A172 (cell line): ENCODE results near the gene ZBTB7B. TPM values are rescaled to one million over a fixed set of nuclear protein-coding genes. Genes with fewer than 3 reads are reported as not detected.
"Not testable (repeated sequence)": the region's sequence is repeated elsewhere in the genome, so short reads cannot be mapped to it uniquely, and the experiment has no call there.

ENCODE experiments used
- DNase-seq: peaks from one replicate; pipeline ENCODE4 v3.0.0-alpha.2; 2015; ENCODE audit warnings: low spot score
- total RNA-seq: library from RNA; depleted of rRNA; stranded (reverse); fragments of >200 nt; shearing (Covaris generic); gene quantifications from 2 replicates; pipeline ENCODE4 v1.2.3, GENCODE V29; 2014

The ZBTB7B gene
- total RNA-seq, 1 experiment from 2014 or later, result 29.5 TPM

DNA sequence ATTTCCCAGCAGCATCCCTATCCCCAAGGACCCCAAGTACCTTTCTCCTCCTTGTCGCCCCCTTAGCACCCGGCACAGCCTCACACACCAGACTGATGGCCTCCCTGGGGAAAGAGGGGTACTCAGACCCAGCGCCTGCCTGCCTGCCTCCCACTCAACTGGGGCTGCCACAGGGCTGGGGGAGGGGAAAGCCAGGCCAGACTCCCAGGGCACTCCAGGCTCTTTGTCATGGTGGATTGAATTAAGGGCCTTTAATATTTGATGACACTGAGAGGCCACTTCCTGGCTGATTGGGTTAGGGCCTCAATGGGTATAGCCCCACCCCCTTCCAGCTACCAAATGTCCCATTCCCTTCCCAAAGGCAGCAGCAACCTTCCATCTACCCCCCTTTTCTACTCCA, 33.9 kb upstream of the ZBTB7B start:
- no peak for DNase-seq

DNA sequence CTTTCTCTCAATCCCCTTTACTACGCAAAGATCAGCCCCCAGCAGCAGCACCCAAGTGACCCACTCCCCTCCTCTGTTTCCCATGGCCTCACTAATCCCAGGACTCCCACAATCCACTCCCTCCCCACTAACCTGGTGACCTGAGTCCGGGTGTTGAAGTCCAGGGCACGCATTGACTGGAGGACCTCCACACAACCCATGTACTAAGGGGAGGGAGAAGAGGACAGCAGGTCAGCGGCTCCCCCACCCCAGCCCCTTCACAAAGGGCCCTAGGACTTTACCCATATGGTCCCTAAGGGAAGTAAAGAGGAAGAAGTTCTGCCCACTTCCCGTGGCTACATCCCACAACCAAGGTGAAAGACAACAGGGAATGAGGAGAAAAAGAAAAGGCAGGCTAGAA, 33.4 kb upstream of the ZBTB7B start:
- no peak for DNase-seq

DNA sequence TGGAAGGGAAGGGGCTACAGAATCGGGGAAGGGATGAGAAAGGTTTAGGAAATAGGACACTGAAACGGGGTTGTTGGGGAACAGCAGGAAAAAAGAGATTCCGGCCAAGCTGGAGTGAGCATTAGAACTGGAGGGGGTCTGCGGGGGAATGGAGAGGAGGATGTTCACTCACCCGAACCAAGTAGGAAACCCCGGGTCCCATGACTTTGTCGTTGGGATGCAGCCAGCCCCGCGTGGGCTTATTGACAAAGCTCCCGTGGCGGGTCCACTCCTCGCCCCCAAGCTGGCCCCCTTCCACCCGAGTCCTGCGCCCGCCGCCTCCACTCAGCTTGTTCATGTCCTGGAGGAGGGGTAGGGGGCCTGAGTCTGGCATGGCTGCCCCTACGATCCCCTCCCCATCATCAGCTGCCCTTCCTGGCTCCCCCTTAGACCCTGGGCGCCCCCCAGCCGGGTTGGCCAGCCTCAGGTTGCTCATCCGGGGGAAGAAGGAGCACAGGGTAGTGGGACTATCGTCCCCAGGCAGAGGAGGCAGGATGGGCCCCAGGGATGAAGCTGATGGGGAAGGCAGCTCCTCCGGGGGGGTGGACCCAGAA, 32.6 kb upstream of the ZBTB7B start:
- DNase-seq, result no peak

DNA sequence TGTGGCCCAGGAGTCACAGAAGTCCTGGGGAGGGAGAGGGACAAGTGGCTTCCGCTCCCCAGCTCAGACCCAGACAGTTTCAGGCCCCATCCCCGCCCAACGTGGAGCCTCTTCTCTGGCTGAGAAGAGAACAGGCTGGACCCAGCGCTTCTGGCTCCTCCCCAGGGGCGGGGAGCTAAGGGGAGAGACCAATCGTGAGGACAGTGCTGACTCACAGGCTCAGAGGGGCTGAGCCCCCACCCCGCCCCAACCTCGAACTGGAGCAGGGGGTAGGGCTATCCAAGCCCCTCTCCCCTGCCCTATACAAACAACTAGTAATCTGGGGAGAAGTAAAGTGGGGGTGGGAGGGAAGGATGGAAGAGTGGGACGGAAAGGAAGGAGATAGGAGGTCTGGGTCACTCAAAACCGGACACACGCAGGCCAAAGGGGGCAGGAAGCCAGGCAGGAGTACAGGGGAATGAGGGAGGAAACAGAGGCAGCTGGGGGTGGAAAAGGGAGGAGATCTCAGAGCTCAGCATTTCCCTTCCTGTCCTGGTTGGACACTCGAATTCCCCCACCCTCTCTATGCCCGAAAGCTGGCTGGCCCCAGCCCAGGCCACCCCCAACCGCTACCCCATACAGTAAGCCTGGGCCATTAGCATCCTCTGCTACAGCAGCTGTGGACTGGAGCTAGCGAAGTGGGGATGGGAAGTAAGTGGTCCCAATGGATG, 31.8 kb upstream of the ZBTB7B start, which contains the start of gene SHC1:
SHC1 (minus strand) TSS at position 117 of the 710 bp plus-strand sequence. CDS start 221 bp downstream, outside the sequence.
- peak; percentile 99 for DNase-seq

DNA sequence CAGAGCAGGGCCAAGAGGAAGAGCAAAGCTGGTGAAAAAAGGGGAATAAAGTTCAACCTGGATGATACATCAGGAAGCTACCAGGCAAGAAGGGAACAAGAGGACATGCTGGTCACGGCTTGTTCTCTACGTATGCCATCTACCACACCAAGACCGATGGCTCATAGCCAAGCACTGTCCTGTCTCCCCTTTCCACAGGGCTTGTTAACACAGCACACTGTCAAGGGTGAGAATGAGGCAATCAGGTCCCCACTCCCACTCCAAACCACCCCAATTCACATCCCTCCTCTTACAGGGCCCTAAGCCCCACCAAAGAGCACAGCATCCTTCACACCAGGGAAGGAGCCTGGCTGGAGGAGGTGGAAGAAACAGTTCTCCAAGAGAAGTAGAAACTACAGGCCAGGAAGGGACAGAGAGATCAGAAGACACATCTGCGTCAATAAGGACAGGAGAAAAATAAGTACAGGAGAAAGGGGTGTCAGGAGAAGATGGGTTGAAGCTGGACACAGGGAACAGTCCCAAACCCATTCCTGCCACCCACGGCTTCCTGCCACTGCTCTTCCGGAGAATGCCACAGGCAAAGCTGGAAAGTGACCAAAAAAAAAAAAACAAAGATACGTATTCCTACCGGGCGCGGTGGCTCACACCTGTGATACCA, 31.1 kb upstream of the ZBTB7B start:
- peak; percentile 73 for DNase-seq

DNA sequence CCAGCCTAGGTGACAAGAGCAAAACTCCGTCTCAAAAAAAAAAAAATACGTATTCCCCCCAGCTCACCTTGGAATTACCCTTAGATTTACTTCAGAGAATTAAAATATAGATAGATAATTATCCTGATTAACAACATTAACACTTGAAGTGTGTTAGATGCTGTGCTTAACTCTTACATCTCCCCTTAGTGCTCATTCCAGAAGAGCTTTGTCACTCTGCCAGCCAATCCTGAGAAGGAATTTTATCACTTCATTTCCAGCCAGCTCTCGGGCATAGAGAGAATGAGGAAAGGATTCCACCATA, 30.4 kb upstream of the ZBTB7B start:
- DNase-seq, result no peak

DNA sequence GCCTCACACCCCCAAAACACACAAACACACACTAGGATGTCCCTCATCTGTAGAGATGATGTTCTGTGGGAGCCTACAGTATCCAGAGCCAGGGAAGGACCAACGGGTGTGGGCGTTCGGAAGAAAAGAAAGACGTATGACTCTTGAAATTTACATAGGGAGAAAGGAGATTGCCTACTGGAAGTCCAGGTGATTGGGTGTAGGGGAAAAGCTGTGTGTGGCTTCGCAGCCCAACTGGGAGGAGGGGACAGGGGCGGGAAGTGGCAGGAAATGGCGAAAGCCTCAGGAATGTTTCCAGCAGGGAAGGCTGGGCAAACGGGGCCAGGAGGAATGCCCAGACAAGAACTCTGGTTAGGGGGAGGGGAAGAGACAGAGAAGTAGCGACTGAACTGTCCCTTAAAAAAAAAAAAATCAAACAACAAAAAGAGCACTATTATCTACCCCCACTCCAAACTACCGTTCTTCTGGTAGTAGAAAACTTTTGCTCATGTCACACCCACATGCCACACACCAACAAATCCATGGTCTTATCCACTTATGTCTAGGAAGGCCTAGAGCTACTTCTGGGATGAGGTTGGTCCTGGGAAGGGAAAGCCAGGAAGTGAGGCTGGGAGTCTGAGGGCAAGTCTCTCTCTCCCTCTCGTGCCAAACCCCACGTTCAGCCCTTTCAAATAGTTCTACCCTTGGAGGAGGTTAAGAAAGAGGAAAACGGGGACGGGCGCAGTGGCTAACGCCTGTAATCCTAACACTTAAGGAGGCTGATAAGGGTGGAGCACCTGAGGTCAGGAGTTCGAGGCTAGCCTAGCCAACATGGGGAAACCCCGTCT, 29.9 kb upstream of the ZBTB7B start:
- DNase-seq, result peak; percentile 99

DNA sequence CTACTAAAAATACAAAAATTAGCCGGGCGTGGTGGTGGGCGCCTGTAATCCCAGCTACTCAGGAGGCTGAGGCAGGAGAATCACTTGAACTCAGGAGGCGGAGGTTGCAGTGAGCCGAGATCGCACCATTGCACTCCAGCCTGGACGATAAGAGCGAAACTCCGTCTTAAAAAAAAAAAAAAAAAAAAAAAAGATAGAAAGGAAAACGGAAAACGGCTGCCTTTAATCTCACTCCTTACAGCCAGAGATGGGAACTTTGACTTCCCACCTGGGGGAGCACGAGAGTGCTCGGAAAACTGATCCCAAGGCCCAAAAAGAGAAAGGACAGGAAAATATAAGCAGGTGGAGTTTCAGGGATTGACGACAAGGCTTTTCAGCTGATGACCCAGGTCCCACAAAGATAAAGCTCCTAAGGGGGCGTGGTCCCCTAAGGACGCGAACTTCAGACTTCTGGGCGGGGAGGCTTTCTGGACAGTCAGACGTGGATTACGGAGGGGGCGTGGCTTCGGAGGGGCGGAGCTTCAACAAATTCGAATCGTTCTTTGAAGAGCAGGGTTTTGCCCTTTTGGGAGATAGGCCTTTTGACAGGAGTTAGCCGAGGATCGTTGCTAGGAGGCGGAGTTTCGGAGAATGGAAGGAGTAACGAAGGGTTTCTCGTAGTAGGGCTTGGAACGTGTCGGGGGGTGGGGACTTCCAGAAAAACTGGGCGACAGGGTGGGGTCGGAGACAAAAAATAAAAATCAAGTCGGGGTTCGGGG, 29.1 kb upstream of the ZBTB7B start:
- peak; percentile 100 for DNase-seq

DNA sequence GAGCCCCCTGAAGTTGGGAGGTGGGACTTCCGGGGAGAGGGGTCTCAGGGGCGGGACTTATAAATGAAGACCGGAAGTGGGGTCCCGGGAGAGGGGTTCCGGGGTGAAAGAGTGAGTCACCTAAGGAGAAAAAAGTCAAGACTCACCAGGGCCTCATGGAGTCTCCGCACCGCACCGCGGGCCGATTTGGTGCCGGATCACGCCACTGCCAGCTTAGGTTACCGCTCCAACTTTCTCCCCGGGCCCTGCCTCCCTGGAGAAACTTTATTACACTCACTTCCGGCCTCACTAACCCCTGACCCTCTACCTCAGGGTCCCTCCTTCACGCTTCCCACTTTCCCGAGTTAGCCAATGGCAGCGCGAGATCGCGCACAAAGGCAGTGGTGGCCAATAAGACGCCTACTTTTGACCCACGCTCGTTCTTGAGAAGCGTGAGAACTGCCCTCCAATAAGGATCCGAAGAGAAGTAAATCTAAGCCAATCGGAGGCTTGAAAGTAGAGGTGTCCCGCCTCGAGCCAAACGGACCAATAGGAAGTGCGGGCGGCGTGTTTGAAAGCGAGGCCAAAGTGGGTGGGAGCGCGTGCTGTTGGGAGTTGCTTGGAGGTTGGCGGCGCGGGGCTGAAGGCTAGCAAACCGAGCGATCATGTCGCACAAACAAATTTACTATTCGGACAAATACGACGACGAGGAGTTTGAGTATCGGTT, 28.3 kb upstream of the ZBTB7B start, which contains the start of gene CKS1B:
CKS1B (plus strand) TSS at position 580 of the 706 bp plus-strand sequence; CDS start at position 645, 65 bp downstream.
- DNase-seq, result peak; percentile 100

DNA sequence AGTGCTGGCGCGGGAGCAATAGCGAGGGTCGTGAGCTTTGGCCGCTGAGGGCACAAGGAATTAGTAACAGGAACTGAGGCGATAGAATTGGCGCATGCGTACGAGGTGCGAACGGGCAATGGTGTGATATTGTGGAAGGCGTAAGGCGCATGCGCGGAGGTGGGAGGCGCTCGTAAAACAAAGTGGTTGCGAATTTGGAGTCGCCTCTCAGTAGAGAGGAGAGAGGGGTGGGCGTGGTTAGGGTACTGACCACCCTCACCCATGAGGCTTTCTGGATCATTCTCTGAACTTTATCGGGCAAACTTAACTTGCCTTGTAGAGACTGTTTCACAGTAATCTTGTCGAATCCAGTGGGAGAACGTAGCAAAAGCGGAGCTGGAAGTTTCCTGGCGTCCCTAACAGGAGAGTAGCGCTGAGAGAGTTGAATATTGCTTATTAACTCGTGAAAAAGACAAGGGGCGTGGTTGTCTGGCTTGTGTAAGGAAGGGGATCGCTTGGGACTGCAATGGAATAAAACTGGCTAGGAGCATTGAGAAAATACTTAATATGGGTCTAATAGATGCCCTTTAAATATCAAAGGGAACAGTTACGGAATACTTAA, 27.7 kb upstream of the ZBTB7B start:
- DNase-seq, result peak; percentile 98

DNA sequence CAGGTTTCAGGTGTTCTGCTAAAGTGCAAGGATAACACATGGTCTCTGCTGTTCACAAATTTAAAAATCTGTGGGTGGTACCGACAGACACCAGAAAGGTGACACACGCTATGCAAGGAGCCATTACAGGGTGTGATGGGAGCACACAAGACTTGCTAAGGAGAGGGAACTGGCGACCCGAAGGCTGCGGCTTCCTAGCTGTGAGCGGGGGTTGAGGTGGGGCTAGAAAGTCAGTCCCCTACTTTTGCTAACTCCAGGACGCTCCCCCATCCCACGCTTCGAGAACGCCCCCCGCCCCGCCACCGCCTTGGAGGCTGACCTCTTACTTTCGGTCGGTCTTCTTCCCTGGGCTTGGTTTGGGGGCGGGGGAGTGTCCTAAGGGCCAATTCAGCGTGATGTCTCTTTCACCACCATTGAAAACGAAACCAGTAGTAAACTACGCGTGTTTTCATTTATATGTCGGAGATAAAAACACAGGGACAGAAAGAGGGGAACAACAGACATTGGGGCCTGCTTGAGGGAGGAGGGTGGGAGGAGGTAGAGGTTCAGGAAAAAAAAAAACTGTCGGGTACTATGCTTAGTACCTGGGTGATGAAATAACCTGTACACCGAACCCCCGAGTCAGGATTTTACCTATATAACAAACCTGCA, 27.1 kb upstream of the ZBTB7B start:
- peak; percentile 63 for DNase-seq

DNA sequence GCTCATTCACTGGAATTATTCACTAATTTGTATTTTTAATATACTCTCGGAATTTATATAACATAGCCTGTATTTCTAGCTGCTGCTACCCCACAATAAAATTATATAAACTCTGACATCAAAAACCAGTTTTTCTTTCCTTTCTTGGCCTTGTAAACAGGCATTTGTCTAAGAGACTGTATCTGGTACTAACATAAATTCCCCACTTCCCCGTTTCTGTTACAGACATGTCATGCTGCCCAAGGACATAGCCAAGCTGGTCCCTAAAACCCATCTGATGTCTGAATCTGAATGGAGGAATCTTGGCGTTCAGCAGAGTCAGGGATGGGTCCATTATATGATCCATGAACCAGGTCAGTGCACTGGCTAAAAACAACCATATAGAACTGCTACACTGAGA, 24.8 kb upstream of the ZBTB7B start:
- not testable (repeated sequence) for DNase-seq

DNA sequence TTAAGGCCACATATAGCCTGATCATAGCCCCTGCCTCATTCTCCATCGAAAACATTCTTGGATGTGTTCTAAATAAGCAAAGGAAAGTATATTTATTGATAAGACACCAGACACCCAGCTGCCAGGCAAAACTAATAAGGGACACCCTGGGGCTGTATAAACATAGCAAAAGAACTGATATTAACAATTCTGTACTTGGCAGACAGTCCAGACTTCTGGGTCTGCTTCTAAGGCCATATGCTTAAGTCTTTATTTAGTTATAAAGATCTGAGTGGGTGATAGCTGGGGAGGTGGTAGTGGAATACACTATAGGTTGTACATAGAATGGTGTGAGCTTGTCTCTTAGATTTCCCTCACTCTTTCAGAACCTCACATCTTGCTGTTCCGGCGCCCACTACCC, 24.2 kb upstream of the ZBTB7B start:
- DNase-seq, result no peak

DNA sequence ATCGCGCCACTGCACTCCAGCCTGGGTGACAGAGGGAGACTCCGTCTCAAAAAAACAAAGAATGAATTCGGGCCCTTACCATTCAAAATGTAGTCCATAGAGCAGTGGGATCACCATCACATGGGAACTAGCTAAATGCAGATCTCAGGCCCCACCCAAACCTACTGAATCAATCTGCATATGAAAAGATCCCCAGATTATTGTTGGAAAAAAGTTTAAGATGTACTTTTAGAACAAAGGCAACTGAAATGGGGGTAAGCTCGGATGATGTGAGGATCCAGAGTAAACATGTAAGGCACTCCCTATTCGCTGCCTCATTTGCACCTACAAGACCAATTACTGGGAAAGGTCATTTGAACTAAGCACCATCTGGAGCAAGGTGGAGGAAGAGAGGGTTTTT, 20.3 kb upstream of the ZBTB7B start:
- DNase-seq, result no peak

DNA sequence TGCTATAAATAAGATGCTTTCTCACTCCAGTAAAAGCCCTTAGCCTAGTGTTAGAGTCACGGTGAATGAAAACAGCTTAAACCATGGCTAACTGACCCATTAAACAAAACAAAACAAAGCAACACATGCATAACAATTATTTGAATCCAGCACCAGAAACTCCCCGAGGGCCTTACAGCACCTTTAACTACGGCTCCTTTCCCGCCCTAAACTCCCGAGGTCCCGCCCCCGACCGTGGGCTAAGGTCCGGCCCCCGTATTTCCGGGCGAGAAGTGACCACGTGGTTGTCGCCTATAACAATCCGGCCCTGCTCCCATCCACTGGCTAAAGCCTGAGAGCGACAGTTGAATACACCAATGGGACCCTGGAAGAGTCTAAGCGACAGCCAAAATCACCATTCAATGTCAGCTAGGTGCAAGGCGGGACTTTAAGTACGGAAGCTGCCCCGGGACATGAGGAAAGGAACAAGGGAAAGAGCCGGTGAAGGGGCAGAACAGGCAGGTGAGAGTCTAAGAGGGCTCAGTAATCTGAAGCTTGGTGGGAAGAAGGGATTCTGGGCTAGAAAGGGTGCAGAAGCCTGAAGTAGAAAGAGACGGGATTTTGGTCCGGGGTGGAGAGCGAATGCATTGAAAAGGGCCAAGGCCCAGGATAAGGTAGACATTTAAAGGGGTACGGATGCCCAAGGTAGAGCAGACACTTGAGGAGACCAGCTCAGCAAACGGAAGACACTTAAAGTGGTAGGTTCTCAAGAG, 19.5 kb upstream of the ZBTB7B start, which contains the start of gene FLAD1:
FLAD1 (plus strand) TSS at position 448 of the 752 bp plus-strand sequence. CDS start 351 bp downstream, outside the sequence.
- DNase-seq, result peak; percentile 100

DNA sequence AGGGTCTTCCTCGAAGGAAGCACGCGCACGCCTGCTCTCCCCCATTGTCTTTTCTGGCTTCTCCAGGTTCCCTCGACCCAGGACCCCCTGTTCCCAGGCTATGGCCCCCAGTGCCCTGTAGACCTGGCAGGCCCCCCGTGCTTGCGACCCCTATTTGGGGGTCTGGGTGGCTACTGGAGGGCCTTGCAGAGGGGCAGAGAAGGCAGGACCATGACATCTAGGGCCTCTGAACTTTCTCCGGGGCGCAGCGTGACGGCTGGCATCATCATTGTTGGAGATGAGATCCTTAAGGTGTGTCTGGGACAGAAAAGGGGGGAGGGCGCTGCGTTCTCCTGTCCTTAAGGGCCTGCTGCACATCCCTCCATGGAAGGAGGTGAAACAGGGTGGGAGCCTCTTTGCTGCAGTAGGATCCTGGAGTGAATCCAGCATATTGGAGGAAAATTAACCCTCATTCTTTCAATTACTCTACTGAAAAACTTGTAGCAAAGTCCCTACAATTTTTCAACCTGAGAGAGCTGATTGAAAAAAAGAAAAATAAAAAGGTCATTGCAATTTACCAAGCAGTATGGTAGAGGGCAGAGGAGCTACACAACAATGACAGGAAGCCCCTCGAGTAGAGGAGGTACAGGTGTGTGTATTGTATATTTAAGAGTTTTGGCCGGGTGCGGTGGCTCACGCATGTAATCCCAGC, 18.7 kb upstream of the ZBTB7B start:
- no peak for DNase-seq

DNA sequence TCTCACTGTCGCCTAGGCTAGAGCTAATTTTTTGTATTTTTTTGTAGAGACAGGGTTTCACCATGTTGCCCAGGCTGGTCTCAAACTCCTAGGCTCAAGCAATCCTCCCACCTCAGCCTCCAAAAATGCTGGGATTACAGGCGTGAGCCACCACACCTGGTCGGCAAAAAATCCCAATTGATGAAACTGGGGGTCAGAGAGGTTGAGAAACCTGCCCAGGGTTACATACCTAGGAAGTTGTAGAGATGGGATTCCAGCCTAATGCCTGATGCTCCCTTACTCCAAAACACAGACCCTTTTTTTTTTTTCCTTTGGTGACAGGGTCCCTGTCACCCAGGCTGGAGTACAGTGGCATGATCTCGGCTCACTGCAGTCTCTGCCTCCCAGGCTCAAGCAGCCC, 15.9 kb upstream of the ZBTB7B start:
- not testable (repeated sequence) for DNase-seq

DNA sequence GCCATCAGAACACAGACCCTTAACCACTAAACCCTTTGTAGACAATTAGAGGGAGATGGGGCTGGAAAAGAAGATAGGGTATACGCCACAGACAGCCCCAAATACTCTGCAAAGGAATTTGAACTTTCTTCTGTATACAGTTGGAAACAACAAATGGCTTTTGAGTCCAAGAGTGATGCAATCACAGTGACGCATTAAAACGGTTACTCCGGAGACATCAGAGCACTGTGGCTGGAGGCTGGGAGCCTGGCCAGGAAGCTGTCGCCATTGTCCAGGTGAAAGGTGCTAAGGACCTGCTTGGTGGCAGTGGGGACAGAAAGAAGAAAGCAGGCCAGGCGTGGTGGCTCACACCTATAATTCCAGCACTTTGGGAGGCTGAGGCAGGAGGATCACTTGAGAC, 15.3 kb upstream of the ZBTB7B start:
- DNase-seq, result no peak
